ENCODE results near the gene HSFX1.

GRCh38 chrX:149799938-149800337 lies 26.1 kb downstream of the HSFX1 start:
- TF ChIP-seq CTCF (IDR thresholded peaks at IDR 0.05) (no peak), POLR2A (IDR thresholded peaks at IDR 0.05) (no peak)
